Activated T-helper 1 cell treated with anti-CD3 and anti-CD28 coated beads, Interleukin-2, amount 50 U/mL, for 16 hours (primary cell): ENCODE measurements around the gene VOPP1.

Experiments
- DNase-seq, 2 donors: peaks; one replicate each; pipeline ENCODE4 v3.0.0-alpha.2; 2020; ENCODE audit warnings: low read depth in 1 of 2, low spot score in 1 of 2

VOPP1 gene

GRCh38 chr7:55438757-55439525 lies 133.4 kb downstream of the VOPP1 start:
- DNase-seq = no peak

GRCh38 chr7:55438085-55438756 lies 134.1 kb downstream of the VOPP1 start:
- no peak for DNase-seq

GRCh38 chr7:55437375-55437774 lies 134.9 kb downstream of the VOPP1 start:
- no peak for DNase-seq

- no peak for DNase-seq
Observed at GRCh38 chr7:55436457-55436856, 135.8 kb downstream of the VOPP1 start.

- no peak for DNase-seq
Observed at GRCh38 chr7:55435466-55435865, 136.8 kb downstream of the VOPP1 start.

- no peak for DNase-seq
Observed at GRCh38 chr7:55432939-55433784, 139.1 kb downstream of the VOPP1 start.

- no peak for DNase-seq
Observed at GRCh38 chr7:55432506-55432905, 139.8 kb downstream of the VOPP1 start.

GRCh38 chr7:55431898-55432297 lies 140.4 kb downstream of the VOPP1 start:
- DNase-seq = no peak

GRCh38 chr7:55429835-55430499 lies 142.3 kb downstream of the VOPP1 start:
- no peak for DNase-seq

- DNase-seq = no peak
Observed at GRCh38 chr7:55427800-55428199, 144.5 kb downstream of the VOPP1 start.

- no peak for DNase-seq
Observed at GRCh38 chr7:55427342-55427741, 145.0 kb downstream of the VOPP1 start.

- no peak for DNase-seq
Observed at GRCh38 chr7:55426676-55427075, 145.6 kb downstream of the VOPP1 start.

GRCh38 chr7:55425141-55425752 lies 147.1 kb downstream of the VOPP1 start:
- no peak for DNase-seq

GRCh38 chr7:55423891-55424290 lies 148.4 kb downstream of the VOPP1 start:
- DNase-seq = no peak

- DNase-seq = no peak
Observed at GRCh38 chr7:55423277-55423711, 149.0 kb downstream of the VOPP1 start.
